ENCODE results near the gene FGGY.

The FGGY gene

DNA sequence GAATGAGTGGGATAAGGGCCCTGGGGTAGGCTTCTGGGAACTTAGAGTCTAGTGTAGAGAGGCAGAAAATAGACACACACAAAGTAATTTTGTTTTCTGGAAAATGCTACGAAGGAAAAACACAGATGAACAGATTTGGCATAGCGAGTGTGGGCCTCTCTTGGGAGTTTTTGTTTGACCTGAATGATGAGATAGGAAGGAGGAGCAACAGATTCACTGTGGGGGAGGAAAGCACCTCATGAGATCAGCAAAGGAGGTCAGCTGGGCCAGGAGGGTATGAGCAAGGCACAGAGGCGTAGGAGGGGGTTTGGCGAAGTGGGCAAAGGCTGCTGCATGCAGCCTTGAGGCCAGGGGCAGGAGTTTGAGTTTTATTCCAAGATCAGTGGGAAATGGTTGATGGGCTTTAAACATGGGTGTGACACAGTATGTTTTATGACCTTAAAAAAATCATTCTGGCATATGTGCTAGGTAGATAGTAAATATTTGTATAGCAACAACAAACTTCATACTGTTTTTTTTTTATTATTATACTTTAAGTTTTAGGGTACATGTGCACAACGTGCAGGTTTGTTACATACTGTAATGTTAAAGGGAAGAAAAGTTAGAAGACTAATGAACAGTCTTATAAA lies 57.9 kb downstream of the FGGY start:
- DNase-seq: no peak

GRCh38 chr1:59355361-59355760 lies 58.5 kb downstream of the FGGY start:
- DNase-seq: no peak

- DNase-seq: no peak
Observed at GRCh38 chr1:59356627-59357026, 59.7 kb downstream of the FGGY start.

DNA sequence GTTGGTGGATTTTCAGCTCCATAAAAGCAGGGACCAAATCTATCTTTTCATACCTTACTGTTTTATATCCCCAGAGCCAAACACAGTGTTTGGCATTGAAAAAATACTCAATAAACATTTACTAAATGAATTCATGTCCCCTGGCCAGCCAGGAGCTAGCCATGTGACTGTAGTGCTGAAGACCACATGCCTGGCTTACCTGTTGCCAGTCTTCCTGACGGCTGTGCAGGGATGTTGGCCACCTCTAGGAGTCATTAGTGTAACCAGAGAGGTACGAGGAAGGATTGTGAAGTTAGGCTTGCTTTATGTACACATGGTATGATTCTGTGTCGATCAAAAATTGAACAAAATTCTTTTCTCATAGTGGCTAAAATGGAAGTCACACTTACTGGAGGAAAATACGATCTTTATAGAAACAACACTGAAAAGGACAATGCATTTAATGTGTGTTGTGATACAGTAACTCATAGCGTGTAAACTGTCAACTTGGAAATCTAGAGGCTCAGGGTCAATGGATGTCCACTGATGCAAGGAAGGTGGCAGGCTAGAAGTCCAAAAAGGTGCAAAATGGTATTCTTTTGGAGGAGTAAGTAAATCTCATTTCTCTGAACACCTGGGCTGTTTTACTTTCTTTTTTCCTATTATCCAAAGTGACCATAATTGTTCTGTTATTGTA lies 60.9 kb downstream of the FGGY start:
- no peak for DNase-seq

DNA sequence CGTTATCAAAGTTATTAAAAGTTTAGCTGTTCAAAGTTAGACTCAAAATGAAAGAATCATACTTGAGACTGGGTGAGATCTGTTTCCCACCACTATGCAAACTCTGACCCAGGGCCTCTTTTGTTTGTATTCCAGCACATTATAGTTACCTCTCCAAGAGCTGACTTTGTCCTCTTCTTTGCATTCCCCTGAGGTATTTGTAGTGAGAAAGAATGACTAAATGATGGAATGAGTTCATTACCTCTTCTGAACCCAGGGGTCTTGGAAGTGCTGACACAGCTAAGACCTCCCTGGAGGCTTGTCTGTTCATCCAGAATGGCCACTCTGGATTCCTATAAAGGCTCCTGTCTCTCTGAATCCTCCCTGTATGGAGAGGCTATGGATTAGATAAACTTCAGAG lies 62.4 kb downstream of the FGGY start:
- DNase-seq: no peak

- no peak for DNase-seq
Observed at GRCh38 chr1:59360170-59360569, 63.3 kb downstream of the FGGY start.

GRCh38 chr1:59360729-59361128 lies 63.8 kb downstream of the FGGY start:
- DNase-seq: no peak

DNA sequence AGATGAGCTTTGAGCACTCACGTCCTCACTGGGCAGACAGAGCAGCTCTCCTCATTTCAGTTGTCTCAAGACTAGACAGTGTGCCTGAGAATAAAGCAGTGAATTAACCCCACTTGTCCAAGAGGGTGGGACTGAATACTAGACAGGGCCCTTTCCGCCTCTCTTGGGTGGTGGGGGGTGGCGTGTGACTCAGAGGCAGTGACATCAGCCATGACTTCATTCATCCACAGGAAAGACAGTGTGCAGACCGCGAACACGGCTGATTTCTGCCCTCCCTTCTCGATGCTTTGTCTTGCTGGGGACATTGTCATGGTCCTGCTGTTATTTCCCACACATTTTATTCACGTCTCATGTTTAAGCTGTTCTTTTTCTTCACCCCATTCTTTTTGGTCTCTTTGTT lies 64.9 kb downstream of the FGGY start:
- DNase-seq: no peak

DNA sequence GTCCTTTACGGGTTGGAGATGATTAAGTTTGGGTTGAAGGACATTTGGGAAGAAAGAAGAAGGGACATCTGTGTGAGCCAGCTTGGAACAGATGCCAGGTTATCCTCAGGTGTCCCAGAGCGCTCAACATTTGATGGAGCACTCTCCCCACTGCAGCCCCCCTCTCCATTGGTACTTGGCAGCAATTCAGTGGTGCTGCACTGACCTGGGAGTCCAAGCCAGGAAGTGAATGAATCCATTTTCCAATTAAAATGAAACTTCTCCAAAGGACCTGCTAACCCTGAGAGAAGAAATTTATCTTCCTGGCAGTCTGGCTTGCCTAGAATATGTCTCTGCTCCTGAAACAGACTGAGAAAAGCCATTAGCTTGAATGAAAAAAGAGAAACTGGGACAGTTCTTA lies 67.1 kb downstream of the FGGY start:
- DNase-seq: no peak

- no peak for DNase-seq
Observed at GRCh38 chr1:59366346-59366745, 69.5 kb downstream of the FGGY start.

DNA sequence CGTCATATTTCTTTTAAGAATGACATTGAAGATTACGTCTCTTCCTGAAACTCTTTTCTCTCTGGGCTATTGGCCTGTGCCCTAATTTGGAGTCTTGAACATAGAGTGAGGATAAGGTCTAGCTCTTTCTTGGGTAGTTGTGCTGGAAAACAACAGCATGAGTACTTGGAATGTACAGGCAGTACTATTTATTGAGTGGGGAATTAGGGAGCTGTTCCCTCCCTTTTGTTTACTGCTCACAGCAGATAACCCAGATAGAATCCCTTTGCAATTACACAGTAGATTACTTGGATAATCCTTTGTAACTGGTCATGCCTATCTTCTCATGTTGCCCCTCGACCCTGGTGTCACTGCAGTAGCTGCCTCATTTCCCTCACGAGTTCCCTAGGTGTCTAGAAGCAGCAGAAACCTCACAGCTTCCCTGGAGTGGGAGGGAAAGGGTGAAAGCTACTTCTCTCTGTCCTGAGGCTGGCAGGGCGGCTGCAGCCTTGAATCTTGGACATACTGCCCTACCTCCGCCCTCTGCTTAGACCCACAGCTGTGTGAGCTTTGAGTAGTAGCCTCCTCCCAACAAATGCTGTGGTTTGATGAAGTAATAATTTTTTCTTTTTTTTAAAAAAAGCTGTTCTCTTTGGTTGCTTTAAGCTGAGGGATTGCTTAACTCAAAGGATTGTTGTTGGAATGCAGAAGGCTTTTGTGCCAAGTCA lies 70.6 kb downstream of the FGGY start:
- no peak for DNase-seq

DNA sequence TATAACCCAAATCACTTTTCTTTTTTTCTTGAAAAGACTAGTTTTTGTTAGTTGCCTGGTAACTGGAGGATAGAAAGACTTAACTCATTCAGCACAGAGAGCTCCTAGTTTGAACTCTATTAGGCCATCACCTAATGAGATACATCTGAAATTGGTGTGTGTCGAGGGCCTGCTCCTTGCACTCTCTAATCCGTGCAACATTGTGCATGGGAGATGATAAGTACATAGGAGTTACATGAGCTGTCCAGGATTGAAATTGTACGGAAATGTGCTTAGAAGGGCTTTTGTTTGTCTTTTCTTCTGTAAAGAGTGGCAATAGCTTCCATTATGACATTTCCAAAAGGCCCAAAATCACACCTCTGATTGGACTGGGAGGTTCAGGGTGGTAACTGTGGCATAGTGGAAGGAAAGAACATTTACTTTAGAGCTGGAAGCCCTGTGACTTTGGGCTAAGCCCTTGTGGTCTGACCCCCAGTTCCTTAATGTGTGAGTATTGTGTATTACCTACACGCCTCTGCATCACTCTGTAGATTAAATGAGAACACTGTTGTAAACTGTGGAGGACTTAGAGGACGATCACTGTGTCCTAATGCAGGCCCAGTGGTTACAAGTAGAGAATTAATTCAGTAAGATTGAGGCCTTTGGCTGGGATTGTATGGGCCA lies 71.2 kb downstream of the FGGY start:
- no peak for DNase-seq

DNA sequence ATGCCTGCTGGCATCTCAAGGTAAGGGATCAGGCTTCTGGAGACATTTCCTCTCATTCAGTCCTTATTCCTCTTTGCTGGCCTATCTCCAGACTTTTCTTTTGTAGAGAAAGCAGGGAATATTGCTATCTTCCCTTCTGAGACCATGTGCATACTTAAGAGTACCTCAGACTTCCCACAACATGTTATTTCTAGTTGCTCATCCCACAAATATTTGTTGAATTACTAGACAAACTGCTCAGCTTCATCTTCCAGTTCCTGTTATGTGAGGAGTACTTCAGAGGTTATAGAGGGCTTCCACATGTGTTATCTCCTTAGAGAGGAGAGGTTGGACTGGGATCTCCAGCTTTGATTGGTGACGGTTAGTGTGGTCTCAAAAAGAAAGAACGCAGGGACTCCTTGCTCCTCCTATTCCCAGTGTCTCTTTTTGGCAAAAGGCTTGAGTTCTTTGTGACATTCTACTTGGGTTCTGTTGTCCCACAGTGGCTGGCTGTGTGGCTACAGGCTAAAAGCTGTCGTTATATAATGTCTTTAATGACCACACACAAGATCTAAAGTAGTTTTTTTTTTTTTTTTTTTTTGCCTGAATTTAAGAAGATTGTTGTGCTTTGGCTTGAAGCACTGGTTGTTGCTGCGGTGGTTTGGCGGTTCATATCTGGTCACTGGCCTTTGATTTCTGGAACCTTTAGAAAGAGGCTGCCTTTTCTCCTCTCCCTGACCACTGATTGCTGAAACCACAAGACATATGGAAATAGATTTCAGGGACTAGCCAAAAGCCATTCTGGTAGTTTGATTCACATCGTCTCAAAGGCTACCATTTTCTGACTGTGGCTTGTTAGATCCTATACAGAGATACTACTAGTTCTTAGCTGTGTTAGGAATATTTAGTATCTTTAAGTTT lies 78.7 kb downstream of the FGGY start:
- no peak for DNase-seq

DNA sequence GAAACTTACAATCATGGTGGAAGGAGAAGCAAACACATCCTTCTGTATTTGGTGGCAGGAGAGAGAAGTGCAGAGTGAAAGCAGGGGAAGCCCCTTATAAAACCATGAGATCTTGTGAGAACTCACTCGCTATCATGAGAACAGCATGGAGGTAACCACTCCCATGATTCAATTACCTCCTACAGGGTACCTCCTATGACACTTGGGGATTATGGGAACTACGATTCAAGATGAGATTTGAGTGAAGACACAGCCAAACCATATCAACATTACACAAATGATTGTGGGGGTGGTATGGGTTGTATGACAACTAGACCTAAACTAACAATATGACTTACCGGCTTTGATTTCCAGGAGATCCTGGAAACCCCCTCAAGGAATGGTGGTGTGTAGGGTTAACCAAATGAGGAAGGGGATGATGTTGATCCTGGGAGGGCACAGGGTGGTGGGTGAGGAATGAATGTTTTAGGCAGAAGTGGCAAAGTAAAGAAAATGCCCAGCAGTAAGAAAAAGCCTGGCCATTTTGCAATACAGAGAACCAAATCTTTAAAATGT lies 80.5 kb downstream of the FGGY start:
- DNase-seq: no peak

DNA sequence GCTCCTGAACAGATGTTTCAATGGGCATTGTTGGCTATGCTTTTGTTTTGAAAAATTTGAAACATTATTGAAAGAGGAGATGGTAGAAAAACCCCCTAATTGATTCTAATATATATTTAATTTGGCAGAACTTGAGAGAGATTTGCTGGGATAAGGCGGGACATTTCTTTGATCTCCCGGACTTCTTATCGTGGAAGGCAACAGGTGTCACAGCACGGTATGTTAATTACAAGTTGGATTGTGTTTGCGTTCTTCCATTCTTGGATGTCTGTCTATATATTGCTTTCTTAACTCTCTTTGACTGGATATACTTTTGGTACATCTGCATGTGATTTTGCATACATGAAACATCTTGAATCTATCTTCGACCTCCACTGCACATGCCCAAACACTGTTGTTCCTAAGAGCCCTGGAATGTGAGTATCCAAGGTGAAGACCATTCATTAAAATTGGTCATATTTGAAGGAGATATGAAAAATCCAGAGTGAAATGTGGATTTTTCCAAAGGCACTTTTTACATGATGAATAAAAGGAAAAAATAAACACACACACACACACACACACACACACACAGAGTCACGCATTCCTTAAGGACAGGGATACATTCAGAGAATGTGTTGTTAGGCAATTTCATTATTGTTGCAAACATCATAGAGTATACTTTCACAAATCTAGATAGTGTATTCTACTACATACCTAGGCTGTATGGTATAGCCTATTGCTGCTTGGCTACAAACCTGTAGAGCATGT lies 81.9 kb downstream of the FGGY start:
- DNase-seq: no peak

DNA sequence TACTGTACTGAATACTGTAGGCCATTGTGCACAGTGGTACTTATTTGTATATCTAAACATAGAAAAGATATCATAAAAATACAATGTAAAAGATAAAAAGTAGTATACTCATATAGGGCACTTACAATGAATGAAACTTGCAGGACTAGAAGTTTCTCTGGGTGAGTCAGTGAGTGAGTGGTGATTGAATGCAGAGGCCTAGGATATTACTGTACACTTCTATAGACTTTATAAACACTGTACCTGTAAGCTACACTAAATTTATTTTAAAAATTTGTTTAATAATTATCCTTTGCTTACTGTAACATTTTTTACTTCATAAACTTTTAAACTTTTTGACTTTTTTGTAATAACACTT lies 82.5 kb downstream of the FGGY start:
- DNase-seq: no peak

GRCh38 chr1:59383963-59384362 lies 87.1 kb downstream of the FGGY start:
- no peak for DNase-seq

GRCh38 chr1:59384443-59384842 lies 87.5 kb downstream of the FGGY start:
- DNase-seq: no peak

- no peak for DNase-seq
Observed at GRCh38 chr1:59388191-59388590, 91.3 kb downstream of the FGGY start.

DNA sequence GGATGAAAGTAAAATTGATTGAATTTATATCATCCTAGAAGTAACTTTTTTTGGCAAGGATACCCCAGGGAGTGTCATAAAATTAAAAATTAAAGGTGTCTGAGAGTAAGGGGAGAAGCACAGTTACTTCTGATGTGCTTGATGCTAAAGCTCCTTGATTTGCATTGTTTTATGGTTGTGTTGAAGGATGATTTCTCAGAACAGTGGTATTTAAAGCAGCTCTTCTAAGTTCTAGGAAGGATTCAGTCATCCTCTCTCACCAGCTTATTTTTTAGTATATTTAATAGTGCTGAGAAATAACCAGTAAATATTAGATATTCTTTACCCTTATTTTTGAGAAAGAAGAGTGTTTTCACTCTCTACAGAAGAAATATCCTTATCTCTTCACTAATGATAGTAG lies 93.0 kb downstream of the FGGY start:
- no peak for DNase-seq

GRCh38 chr1:59390307-59390706 lies 93.4 kb downstream of the FGGY start:
- no peak for DNase-seq

Data from NCI-H1048 (cell line).